ENCODE measurements around the gene IPO9. TPM values are rescaled to one million over a fixed set of nuclear protein-coding genes. Genes with fewer than 3 reads are reported as not detected.

The IPO9 gene
- total and polyA plus RNA-seq, 2 experiments from 2014 or later, result 47.6 to 87.4 TPM

- no peak for DNase-seq (ENCODE audit: low spot score)
- peaks cover 15% of the 10 kb centered on the region for H3K27me3 Mint-ChIP-seq (ENCODE audit: insufficient read depth, low read depth, poor library complexity)
- H3K36me3 Mint-ChIP-seq (ENCODE audit: low read depth), result no peaks in the 10 kb centered on the region
Observed at GRCh38 chr1:201885531-201886075, 56.6 kb downstream of the IPO9 start.

More at GRCh38 chr1:201885531-201886075, 56.6 kb downstream of the IPO9 start:
- ATAC-seq, result no peak; the same call in 2 of the 3 replicates
- 0 out of 2 replicates have a peak, but pooled peaks cover 6% of the 10 kb centered on the region for H3F3A ChIP-seq (replicated peaks; ENCODE audit: low read depth)
- H3K27ac Mint-ChIP-seq, result peak overlapping the region; percentile 42; the same call in 1 of the 2 replicates
- no peak overlapping the region for H3K4me3 ChIP-seq
- H3K79me2 ChIP-seq (replicated peaks; ENCODE audit: insufficient read depth), result no peaks in the 10 kb centered on the region
- no peaks in the 10 kb centered on the region; the same call in 2 of the 3 replicates for H3K9me3 Mint-ChIP-seq
- H4K20me1 ChIP-seq (replicated peaks; ENCODE audit: insufficient read depth), result no peaks in the 10 kb centered on the region
- H3K4me2 ChIP-seq, result no peak overlapping the region
- peaks cover 10% of the 10 kb centered on the region for H3K4me1 ChIP-seq (ENCODE audit: insufficient read depth)
- no peak for TF ChIP-seq POLR2AphosphoS5 (IDR thresholded peaks at IDR 0.05; ENCODE audit: low read depth)
- no peak for TF ChIP-seq REST (IDR thresholded peaks at IDR 0.05; ENCODE audit: unreplicated experiment)
- no peak for TF ChIP-seq ZNF462 (CRISPR knock-in tag; IDR thresholded peaks at IDR 0.05)
- TF ChIP-seq ZNF114 (CRISPR knock-in tag; IDR thresholded peaks at IDR 0.05), result no peak
- no peak overlapping the region for H3K4me3 Mint-ChIP-seq
- no peak overlapping the region for H3K27ac ChIP-seq (ENCODE audit: low read depth)
- peaks cover 26% of the 10 kb centered on the region for H3K27me3 ChIP-seq (ENCODE audit: insufficient read depth)
- H3K36me3 ChIP-seq (ENCODE audit: insufficient read depth), result no peaks in the 10 kb centered on the region
- no peaks in the 10 kb centered on the region for H3K9me2 ChIP-seq (ENCODE audit: insufficient read depth)
- H3K4me1 Mint-ChIP-seq, result peaks cover 33% of the 10 kb centered on the region
- no peak overlapping the region for H2AFZ ChIP-seq

Data from GM23338 (cell line).